Body of pancreas (tissue), 4 donors: ENCODE results near the gene AP4B1.

Experiments
- CTCF ChIP-seq, 7 experiments: fragments of 450-650 bp in 4 of 7; fragments of 200-600 bp in 3 of 7; sonication (generic) in 3 of 7; IDR thresholded peaks; one replicate each; pipeline ENCODE4 v1.5.1; 2016 to 2019; ENCODE audit warnings: antibody characterized with exemption in 7 of 7
- POLR2A ChIP-seq, 3 donors: fragments of 450-650 bp; IDR thresholded peaks; one replicate each; pipeline ENCODE4 v1.6.1; 2016; ENCODE audit warnings: antibody characterized with exemption in 3 of 3, mild to moderate bottlenecking in 2 of 3

GRCh38 chr1:113858982-113859381 is 45.6 kb downstream of the AP4B1 start:
- TF ChIP-seq CTCF (IDR thresholded peaks at IDR 0.05) (no peak), POLR2A (IDR thresholded peaks at IDR 0.05) (no peak)
